ENCODE data around the gene DOK3.
"Not testable (repeated sequence)": the region's sequence is repeated elsewhere in the genome, so short reads cannot be mapped to it uniquely, and the experiment has no call there.

Gene DOK3

GRCh38 chr5:177536386-177536785, 26.8 kb upstream of the DOK3 start:
- DNase-seq (ENCODE audit: low spot score), result no peak

GRCh38 chr5:177535125-177535524, 25.5 kb upstream of the DOK3 start:
- DNase-seq (ENCODE audit: low spot score), result no peak

- DNase-seq (ENCODE audit: low spot score), result not testable (repeated sequence)
Observed at GRCh38 chr5:177534433-177534832, 24.8 kb upstream of the DOK3 start.

- DNase-seq (ENCODE audit: low spot score), result no peak
Observed at GRCh38 chr5:177531209-177531940, 21.7 kb upstream of the DOK3 start.

GRCh38 chr5:177530638-177531037, 21.0 kb upstream of the DOK3 start:
- no peak for DNase-seq (ENCODE audit: low spot score)

GRCh38 chr5:177529247-177530203, 19.9 kb upstream of the DOK3 start:
- no peak for DNase-seq (ENCODE audit: low spot score)

- DNase-seq (ENCODE audit: low spot score), result no peak
Observed at GRCh38 chr5:177528631-177529030, 19.0 kb upstream of the DOK3 start.

GRCh38 chr5:177527595-177527994, 18.0 kb upstream of the DOK3 start:
- DNase-seq (ENCODE audit: low spot score), result no peak

GRCh38 chr5:177526791-177527190, 17.2 kb upstream of the DOK3 start:
- DNase-seq (ENCODE audit: low spot score), result no peak

- DNase-seq (ENCODE audit: low spot score), result no peak
Observed at GRCh38 chr5:177526191-177526590, 16.6 kb upstream of the DOK3 start.

GRCh38 chr5:177524941-177525655, 15.5 kb upstream of the DOK3 start:
- no peak for DNase-seq (ENCODE audit: low spot score)

- DNase-seq (ENCODE audit: low spot score), result no peak
Observed at GRCh38 chr5:177524539-177524900, 14.9 kb upstream of the DOK3 start.

GRCh38 chr5:177523711-177524538, 14.3 kb upstream of the DOK3 start:
- no peak for DNase-seq (ENCODE audit: low spot score)

GRCh38 chr5:177520916-177521513, 11.4 kb upstream of the DOK3 start:
- DNase-seq (ENCODE audit: low spot score), result no peak

GRCh38 chr5:177520271-177520670, 10.6 kb upstream of the DOK3 start:
- no peak for DNase-seq (ENCODE audit: low spot score)

GRCh38 chr5:177519463-177520235, 10.0 kb upstream of the DOK3 start:
- no peak for DNase-seq (ENCODE audit: low spot score)

- DNase-seq (ENCODE audit: low spot score), result peak; percentile 99
Observed at GRCh38 chr5:177516601-177517568, 7.3 kb upstream of the DOK3 start, which contains the start of gene DDX41. Gene DDX41 (minus strand): TSS chr5:177516961. CDS start chr5:177516945, 16 bp downstream.

GRCh38 chr5:177515580-177515979, 6.0 kb upstream of the DOK3 start:
- DNase-seq (ENCODE audit: low spot score), result no peak

GRCh38 chr5:177514541-177514940, 4.9 kb upstream of the DOK3 start:
- DNase-seq (ENCODE audit: low spot score), result no peak
